Muscle layer of duodenum (tissue), 2 donors: ENCODE data around the gene VIT.

Experiments
- H3K27ac ChIP-seq: one replicate; pipeline ENCODE4 v1.7.0; 2013; ENCODE audit warnings: mild to moderate bottlenecking, low read length
- H3K27me3 ChIP-seq: one replicate; pipeline ENCODE4 v1.7.0; 2013; ENCODE audit warnings: low read depth, mild to moderate bottlenecking, control low read depth, low read length
- H3K36me3 ChIP-seq, 2 donors: one replicate each; pipeline ENCODE4 v1.7.0; 2013; ENCODE audit warnings: low read length in 2 of 2, control low read depth in 1 of 2, mild to moderate bottlenecking in 1 of 2; ENCODE audit not compliant: insufficient read depth in 2 of 2, control insufficient read depth in 1 of 2
- H3K4me1 ChIP-seq, 2 donors: one replicate each; pipeline ENCODE4 v1.7.0; 2013; ENCODE audit warnings: low read length in 2 of 2, mild to moderate bottlenecking in 2 of 2, control low read depth in 1 of 2, moderate library complexity in 1 of 2; ENCODE audit not compliant: insufficient read depth in 2 of 2, control insufficient read depth in 1 of 2
- H3K4me3 ChIP-seq, 2 donors: one replicate each; pipeline ENCODE4 v1.7.0; 2013; ENCODE audit warnings: low read length in 2 of 2, low read depth in 1 of 2, mild to moderate bottlenecking in 1 of 2
- H3K9me3 ChIP-seq, 2 donors: one replicate each; pipeline ENCODE4 v1.7.0; 2013; ENCODE audit warnings: low read length in 2 of 2, control low read depth in 1 of 2, mild to moderate bottlenecking in 1 of 2; ENCODE audit not compliant: control insufficient read depth in 1 of 2
- donor health status: healthy.

Gene VIT

GRCh38 chr2:36663295-36663694 lies 33.2 kb upstream of the VIT start:
- Histone ChIP-seq H3K36me3 (no peaks in the 10 kb centered on the region), H3K4me1 (peaks cover 0 to 10% of the 10 kb centered on the region in 2 donors), H3K27ac (no peak overlapping the region), H3K27me3 (no peaks in the 10 kb centered on the region), H3K9me3 (no peaks in the 10 kb centered on the region), H3K4me3 (no peak overlapping the region)

- no peaks in the 10 kb centered on the region for H3K9me3 ChIP-seq
- no peak overlapping the region for H3K4me3 ChIP-seq
- H3K4me1 ChIP-seq = peaks cover 0 to 10% of the 10 kb centered on the region in 2 donors
- H3K27me3 ChIP-seq = no peaks in the 10 kb centered on the region
- no peaks in the 10 kb centered on the region for H3K36me3 ChIP-seq
- H3K27ac ChIP-seq = no peak overlapping the region
These were observed 32.4 kb upstream of the VIT start for GRCh38 chr2:36663851-36664695.

DNA sequence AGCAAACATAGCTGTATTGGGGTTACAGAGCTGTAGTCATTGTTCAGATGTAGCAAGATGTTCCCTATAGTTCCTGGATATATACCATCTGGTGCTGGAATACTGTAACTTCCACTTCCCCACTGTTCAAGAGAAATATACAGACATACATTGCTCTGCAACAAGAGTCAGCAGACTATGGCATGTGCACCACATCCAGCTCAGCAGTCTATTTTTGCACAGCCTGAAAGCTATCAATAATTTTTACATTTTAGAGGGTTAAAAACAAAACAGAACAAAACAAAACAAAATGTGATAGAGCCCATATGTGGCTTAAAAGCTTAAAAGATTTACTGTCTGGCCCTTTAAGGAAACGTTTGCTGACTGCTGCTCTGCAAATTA lies 31.8 kb upstream of the VIT start:
- Histone ChIP-seq H3K4me1 (peaks cover 0 to 10% of the 10 kb centered on the region in 2 donors), H3K36me3 (no peaks in the 10 kb centered on the region), H3K27me3 (no peaks in the 10 kb centered on the region), H3K9me3 (no peaks in the 10 kb centered on the region), H3K4me3 (no peak overlapping the region), H3K27ac (no peak overlapping the region)

DNA sequence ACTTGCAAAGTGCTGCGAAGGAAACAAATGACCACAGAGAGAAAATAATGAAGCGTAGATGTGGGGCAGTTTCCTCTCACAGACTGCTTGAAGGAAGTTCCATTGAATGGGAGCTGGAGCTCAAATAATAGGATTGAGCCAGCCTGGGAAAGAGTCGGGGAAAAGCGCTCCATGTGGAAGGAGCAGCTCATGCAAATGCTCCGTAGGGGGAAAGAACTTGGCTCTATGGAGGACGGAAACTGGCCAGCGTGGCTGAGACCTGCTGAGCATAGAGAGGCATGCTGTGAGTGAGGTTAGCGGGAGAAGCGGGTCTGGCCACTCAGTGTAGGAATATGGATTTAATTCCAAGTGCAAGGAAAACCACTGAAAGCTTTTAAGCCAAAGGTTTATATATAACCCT lies 28.6 kb upstream of the VIT start:
- Histone ChIP-seq H3K27ac (no peak overlapping the region), H3K4me1 (peaks cover 0 to 10% of the 10 kb centered on the region in 2 donors), H3K27me3 (no peaks in the 10 kb centered on the region), H3K9me3 (no peaks in the 10 kb centered on the region), H3K4me3 (no peak overlapping the region), H3K36me3 (no peaks in the 10 kb centered on the region)

- no peak overlapping the region for H3K4me3 ChIP-seq
- H3K4me1 ChIP-seq = no peaks in the 10 kb centered on the region
- no peaks in the 10 kb centered on the region for H3K36me3 ChIP-seq
These were observed 25.5 kb upstream of the VIT start for GRCh38 chr2:36670881-36671595.

GRCh38 chr2:36671731-36672130 lies 24.8 kb upstream of the VIT start:
- H3K27ac ChIP-seq = no peak overlapping the region
- no peaks in the 10 kb centered on the region for H3K9me3 ChIP-seq
- no peaks in the 10 kb centered on the region for H3K4me1 ChIP-seq
- no peak overlapping the region for H3K4me3 ChIP-seq
- H3K27me3 ChIP-seq = no peaks in the 10 kb centered on the region
- H3K36me3 ChIP-seq = no peaks in the 10 kb centered on the region

More at GRCh38 chr2:36670881-36671595, 25.5 kb upstream of the VIT start:
- no peaks in the 10 kb centered on the region for H3K27me3 ChIP-seq
- H3K27ac ChIP-seq = no peak overlapping the region
- no peaks in the 10 kb centered on the region for H3K9me3 ChIP-seq

DNA sequence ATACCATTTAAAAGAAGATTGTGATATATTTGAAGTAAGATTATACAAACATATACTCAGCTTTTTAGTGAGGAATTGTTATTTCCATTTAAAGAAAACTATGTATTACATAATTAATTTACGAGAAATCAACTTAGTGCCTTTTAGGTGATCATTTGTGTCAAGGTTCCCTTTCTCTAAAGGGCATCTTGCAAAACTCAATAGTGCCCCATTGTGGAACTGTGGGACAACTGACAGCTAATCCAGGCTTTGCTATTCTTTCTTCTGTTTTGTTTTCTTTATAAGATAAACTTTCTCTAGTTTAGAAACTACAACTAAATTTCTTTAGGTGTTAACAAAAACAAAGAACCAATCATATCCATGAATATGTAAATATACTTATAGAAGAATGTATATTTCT lies 24.3 kb upstream of the VIT start:
- Histone ChIP-seq H3K9me3 (no peaks in the 10 kb centered on the region), H3K27me3 (no peaks in the 10 kb centered on the region), H3K4me3 (no peak overlapping the region), H3K36me3 (no peaks in the 10 kb centered on the region), H3K4me1 (no peaks in the 10 kb centered on the region), H3K27ac (no peak overlapping the region)

- Histone ChIP-seq H3K27ac (no peak overlapping the region), H3K4me3 (no peak overlapping the region), H3K36me3 (no peaks in the 10 kb centered on the region), H3K9me3 (peaks cover 0 to 4% of the 10 kb centered on the region in 2 donors), H3K4me1 (no peaks in the 10 kb centered on the region), H3K27me3 (no peaks in the 10 kb centered on the region)
These were observed 20.8 kb upstream of the VIT start for GRCh38 chr2:36675579-36676282.

DNA sequence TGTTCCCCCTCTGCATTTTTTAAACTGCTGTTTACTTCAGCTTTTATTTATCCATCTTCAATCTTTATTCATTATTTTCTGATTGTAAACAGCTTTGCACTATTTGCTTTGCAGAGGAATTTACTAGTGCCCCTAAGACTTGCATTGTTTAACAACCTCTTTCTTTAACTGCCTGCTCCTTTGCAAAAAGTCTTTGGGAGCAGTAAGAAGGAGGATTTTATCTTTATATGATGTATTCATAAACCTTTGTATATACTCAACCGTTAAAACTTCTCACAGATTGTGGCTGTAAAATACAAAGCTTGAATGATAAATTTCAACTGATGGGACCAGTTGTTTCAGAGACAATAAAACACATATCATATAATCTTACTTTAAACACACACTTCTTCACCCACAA lies 20.1 kb upstream of the VIT start:
- no peaks in the 10 kb centered on the region for H3K36me3 ChIP-seq
- H3K4me3 ChIP-seq = no peak overlapping the region
- no peaks in the 10 kb centered on the region for H3K27me3 ChIP-seq
- H3K27ac ChIP-seq = no peak overlapping the region
- peaks cover 0 to 4% of the 10 kb centered on the region in 2 donors for H3K9me3 ChIP-seq
- no peaks in the 10 kb centered on the region for H3K4me1 ChIP-seq

DNA sequence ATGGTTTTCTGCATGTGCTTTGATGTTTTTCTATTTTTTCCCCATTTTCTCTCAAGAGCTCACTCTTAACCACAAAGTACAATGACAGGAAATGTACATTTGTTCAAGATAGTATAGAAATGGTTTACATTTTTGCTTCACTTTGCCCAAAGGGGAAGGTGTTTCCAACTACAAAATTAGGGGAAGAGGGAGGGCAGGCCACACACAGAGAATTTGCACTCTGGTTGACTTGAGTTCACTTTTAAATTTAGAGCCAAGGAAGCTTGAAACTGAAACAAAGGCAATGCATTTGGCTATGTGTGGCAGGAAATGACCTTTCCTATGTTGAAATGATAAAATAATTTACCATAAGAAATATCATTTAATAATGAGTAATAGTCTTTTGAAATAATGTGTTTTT lies 19.1 kb upstream of the VIT start:
- Histone ChIP-seq H3K36me3 (no peaks in the 10 kb centered on the region), H3K4me1 (no peaks in the 10 kb centered on the region), H3K9me3 (peaks cover 0 to 4% of the 10 kb centered on the region in 2 donors), H3K27me3 (no peaks in the 10 kb centered on the region), H3K4me3 (no peak overlapping the region), H3K27ac (no peak overlapping the region)

GRCh38 chr2:36677996-36678605 lies 18.4 kb upstream of the VIT start:
- peaks cover 0 to 4% of the 10 kb centered on the region in 2 donors for H3K9me3 ChIP-seq

More at GRCh38 chr2:36677996-36678605, 18.4 kb upstream of the VIT start:
- no peaks in the 10 kb centered on the region for H3K4me1 ChIP-seq
- no peak overlapping the region for H3K4me3 ChIP-seq
- H3K27ac ChIP-seq = no peak overlapping the region
- H3K36me3 ChIP-seq = no peaks in the 10 kb centered on the region
- H3K27me3 ChIP-seq = no peaks in the 10 kb centered on the region
